ENCODE measurements around the gene ZG16.
"Not testable (repeated sequence)": the region's sequence is repeated elsewhere in the genome, so short reads cannot be mapped to it uniquely, and the experiment has no call there.

Gene ZG16

DNA sequence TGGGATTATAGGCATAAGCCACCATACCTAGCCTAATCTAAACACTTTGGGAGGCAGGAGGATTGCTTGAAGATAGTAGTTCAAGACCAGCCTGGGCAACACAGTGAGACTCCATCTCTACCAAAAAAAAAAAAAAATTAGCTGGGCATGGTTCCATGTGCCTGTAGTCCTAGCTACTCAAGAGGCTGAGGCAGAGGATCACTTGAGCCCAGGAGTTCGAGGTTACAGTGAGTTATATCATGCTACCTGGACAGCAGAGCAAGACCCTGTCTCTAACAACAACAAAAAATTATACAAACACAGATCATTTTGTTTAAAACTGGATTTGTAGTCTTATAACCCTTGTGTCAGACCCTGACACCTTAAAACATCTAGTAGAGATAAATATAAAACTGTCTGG lies 24.5 kb upstream of the ZG16 start:
- DNase-seq = no peak

DNA sequence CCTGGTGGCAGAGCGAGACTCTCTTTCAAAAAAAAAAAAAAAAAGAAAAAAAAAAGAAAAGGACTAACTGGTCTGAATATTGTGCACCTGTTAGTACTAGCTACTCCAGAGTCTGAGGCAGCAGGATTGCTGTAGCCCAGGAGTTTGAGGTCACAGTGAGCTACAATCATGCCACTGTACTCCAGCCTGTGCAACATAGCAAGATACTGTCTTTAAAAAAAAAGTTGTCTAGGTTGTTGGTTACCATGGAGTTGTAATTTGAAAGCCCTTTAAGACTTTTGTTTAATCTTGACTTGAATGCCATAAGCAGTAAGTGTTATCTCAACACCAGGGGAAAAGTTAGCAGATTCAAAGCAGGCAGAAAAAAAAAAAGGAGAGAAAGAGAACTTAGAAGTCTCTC lies 21.4 kb upstream of the ZG16 start:
- DNase-seq = no peak

GRCh38 chr16:29757086-29757485 lies 21.0 kb upstream of the ZG16 start:
- DNase-seq = not testable (repeated sequence)

GRCh38 chr16:29757950-29758466 lies 20.0 kb upstream of the ZG16 start:
- DNase-seq = no peak

GRCh38 chr16:29760567-29761279 lies 17.3 kb upstream of the ZG16 start:
- no peak for DNase-seq

GRCh38 chr16:29761280-29761651 lies 16.8 kb upstream of the ZG16 start:
- not testable (repeated sequence) for DNase-seq

DNA sequence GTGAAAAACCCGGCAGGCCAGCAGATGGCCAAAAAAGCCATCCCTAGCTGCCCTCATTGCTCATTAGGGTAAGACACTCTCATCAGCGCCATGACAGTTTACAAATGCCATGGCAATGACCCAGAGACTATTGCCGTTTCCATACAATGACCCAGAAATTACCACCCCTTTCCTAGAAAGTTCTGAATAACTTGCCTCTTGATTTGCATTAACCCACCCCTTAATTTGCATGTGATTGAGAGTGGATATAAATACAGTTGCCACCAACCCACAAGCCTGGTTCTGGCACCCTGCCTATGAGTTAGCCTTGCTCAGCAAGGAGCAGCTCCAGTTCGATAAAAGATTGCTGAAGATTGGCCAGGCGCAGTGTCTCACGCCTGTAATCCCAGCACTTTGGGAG lies 16.2 kb upstream of the ZG16 start:
- DNase-seq = no peak

DNA sequence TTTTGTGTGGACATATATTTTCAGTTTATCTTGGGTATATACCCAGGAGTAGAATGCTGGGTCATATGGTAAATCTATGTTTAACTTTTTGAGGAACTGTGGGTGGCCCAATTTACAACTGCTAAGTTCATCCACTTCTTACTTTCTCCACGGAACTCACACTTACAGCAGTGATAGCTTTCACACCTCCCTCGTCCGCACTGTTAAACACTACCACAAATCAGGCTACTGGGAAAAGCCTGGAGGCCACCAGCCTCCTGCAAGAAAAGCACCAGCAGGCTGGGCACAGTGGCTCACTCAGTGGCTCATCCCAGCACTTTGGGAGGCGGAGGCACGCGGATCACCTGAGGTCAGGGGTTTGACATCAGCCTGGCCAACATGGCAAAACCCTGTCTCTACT lies 14.7 kb upstream of the ZG16 start:
- DNase-seq = no peak

GRCh38 chr16:29765167-29766032 lies 12.7 kb upstream of the ZG16 start:
- no peak for DNase-seq

GRCh38 chr16:29766571-29766970 lies 11.5 kb upstream of the ZG16 start:
- no peak for DNase-seq

GRCh38 chr16:29767062-29767461 lies 11.0 kb upstream of the ZG16 start:
- DNase-seq = no peak

- no peak for DNase-seq
Observed at GRCh38 chr16:29769507-29769906, 8.5 kb upstream of the ZG16 start.

GRCh38 chr16:29770250-29770929 lies 7.7 kb upstream of the ZG16 start:
- no peak for DNase-seq

GRCh38 chr16:29772330-29772729 lies 5.7 kb upstream of the ZG16 start:
- not testable (repeated sequence) for DNase-seq

DNA sequence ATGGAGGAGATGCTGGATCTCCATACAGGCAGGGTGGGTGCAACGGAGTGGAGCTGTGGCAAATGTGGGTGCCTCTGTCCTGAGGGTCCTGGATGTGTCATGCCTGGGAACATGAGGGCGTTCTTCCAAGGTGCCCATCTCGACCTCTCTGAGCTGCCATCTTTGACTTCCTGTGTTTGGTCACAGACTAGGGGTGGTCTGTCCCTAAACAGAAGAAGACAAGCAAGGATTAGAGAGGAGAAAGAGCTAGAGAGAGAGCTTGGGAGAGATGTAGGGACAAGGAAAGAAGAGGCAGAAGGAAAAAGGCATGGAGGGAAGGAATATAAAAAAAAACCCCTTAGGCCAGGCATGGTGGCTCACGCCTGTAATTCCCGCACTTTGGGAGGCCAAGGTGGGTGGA lies 3.3 kb upstream of the ZG16 start:
- DNase-seq = no peak

- no peak for DNase-seq
Observed at GRCh38 chr16:29775742-29776408, 2.2 kb upstream of the ZG16 start.

DNA sequence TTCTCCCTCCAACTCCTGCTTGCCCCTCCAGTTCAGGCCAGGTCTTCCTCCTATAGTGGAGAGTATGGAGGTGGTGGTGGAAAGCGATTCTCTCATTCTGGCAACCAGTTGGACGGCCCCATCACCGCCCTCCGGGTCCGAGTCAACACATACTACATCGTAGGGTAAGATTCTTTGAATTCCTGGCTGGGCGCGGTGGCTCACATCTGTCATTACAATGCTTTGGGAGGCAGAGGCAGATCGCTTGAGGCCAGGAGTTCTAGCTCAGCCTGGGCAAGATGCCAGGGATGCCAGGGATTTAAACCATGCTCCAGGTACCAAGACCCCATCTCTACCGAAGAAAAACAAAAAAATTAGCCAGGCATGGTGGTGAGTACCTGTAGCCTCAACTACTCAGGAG lies 1.4 kb downstream of the ZG16 start:
- no peak for DNase-seq

DNA sequence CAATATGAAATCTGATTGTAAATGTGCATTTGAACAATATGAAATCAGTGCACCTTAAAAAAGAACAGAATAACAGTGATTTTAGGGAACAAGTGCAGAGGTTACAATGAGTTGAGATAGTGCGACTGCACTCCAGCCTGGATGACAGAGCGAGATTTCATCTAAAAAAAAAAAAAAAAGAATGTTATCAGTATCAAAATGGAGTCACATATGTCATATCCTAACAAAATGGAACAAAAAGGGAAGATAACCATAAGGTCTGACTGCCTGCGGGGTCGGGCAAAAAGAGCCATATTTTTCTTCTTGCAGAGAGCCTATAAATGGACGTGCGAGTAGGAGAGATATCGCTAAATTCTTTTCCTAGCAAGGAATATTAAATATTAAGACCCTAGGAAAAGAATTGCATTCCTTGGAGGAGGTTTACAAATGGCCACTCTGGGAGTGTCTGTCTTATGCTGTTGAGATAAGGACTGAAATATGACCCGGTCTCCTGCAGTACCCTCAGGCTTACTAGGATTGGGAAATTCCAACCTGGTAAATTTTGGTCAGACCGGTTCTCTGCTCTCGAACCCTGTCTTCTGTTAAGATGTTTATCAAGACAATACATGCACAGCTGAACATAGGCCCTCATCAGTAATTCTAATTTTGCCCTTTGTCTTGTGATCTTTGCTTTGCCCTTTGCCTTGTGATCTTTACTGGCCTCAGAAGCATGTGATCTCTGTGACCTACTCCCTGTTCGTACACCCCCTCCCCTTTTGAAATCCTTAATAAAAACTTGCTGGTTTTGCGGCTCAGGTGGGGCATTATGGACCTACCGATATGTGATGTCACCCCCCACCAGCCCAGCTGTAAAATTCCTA lies 5.3 kb downstream of the ZG16 start:
- DNase-seq = not testable (repeated sequence)

DNA sequence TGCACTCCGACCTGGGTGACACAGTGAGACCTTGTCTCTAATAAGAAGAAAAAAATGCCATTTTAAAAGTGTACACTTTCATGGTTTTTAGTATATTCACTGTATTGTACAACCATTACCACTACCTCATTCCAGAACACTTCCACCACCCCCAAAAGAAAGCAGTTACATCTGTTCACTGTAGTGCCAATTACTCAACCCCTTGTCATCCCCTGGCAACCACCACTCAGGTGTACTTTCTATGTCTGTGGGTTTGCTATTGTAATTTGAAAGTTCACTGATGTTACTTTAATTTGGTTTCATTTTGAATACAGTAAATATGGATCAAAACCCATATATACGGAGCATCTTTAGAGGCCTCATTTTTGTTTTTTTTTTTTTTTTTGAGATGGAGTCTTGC lies 6.1 kb downstream of the ZG16 start:
- DNase-seq = no peak

- peak; percentile 68 for DNase-seq
Observed at GRCh38 chr16:29784901-29785500, 6.9 kb downstream of the ZG16 start.

GRCh38 chr16:29787155-29787554 lies 9.1 kb downstream of the ZG16 start:
- not testable (repeated sequence) for DNase-seq

- no peak for DNase-seq
Observed at GRCh38 chr16:29789775-29790182, 11.7 kb downstream of the ZG16 start.
